SK-N-SH (cell line): Measurements from ENCODE around the gene CEACAM8. TPM values are rescaled to one million over a fixed set of nuclear protein-coding genes. Genes with fewer than 3 reads are reported as not detected.
"Not testable (repeated sequence)": the region's sequence is repeated elsewhere in the genome, so short reads cannot be mapped to it uniquely, and the experiment has no call there.

Source experiments
- CTCF ChIA-PET: fragments of 300-600, 350-600 bp; formaldehyde crosslinking; extraction: SDS; loops from one replicate; lab custom pipeline; 2021; lab: Yijun Ruan, JAX
- POLR2A ChIA-PET: fragments of 350-600 bp; sonication (Branson Sonifier 250); formaldehyde crosslinking; extraction: SDS; loops from one replicate; lab custom pipeline; 2020; ENCODE audit warnings: antibody characterized with exemption, inconsistent platforms; lab: Yijun Ruan, JAX
- DNase-seq: peaks from one replicate; pipeline ENCODE4 v3.0.0; 2012
- H2AFZ ChIP-seq: fragments of 200-600 bp; sonication (generic); 2 replicates; pipeline ENCODE4 v1.8.1; 2016; ENCODE audit warnings: antibody characterized with exemption, mild to moderate bottlenecking, low read depth
- H3F3A ChIP-seq: fragments of 200-600 bp; sonication (generic); replicated peaks from 2 replicates; pipeline ENCODE3; 2016; ENCODE audit warnings: antibody characterized with exemption, mild to moderate bottlenecking; ENCODE audit not compliant: insufficient read depth
- H3K27ac ChIP-seq, 2 experiments: fragments of 200-500 bp in 1 of 2; fragments of 200-600 bp in 1 of 2; sonication (Bioruptor generic) in 1 of 2; sonication (generic), shearing (Covaris generic) in 1 of 2; 2 replicates each; pipeline versions ENCODE4 v1.5.1 to v1.6.1; 2014 to 2016; ENCODE audit warnings: low read depth in 2 of 2, inconsistent platforms in 1 of 2, low read length in 1 of 2, mild to moderate bottlenecking in 1 of 2, mixed read lengths in 1 of 2
- H3K27me3 ChIP-seq: fragments of 200-600 bp; sonication (generic), shearing (Covaris generic); 2 replicates; pipeline ENCODE4 v1.6.1; 2016; ENCODE audit warnings: mixed run types; ENCODE audit not compliant: insufficient read depth
- H3K36me3 ChIP-seq, 2 experiments: fragments of 200-500 bp in 1 of 2; fragments of 200-600 bp in 1 of 2; sonication (Bioruptor generic) in 1 of 2; sonication (generic) in 1 of 2; replicated peaks in 1 of 2; 2 replicates each; pipeline versions ENCODE3 to v1.5.1; 2014 to 2016; ENCODE audit warnings: low read length in 1 of 2, mild to moderate bottlenecking in 1 of 2; ENCODE audit not compliant: insufficient read depth in 2 of 2, control insufficient read depth in 1 of 2
- H3K4me1 ChIP-seq, 2 experiments: fragments of 200-500 bp in 1 of 2; fragments of 200-600 bp in 1 of 2; sonication (Bioruptor generic) in 1 of 2; sonication (generic), shearing (Covaris generic) in 1 of 2; 2 replicates each; pipeline versions ENCODE4 v1.5.1 to v1.6.1; 2014 to 2016; ENCODE audit warnings: low read depth in 1 of 2, low read length in 1 of 2, mixed run types in 1 of 2; ENCODE audit not compliant: insufficient read depth in 2 of 2, control insufficient read depth in 1 of 2
- H3K4me2 ChIP-seq: fragments of 200-600 bp; sonication (generic), shearing (Covaris generic); 2 replicates; pipeline ENCODE4 v1.6.1; 2017; ENCODE audit warnings: mixed run types
- H3K4me3 ChIP-seq, 2 experiments: fragments of 200-500 bp in 1 of 2; fragments of 200-600 bp in 1 of 2; sonication (Bioruptor generic) in 1 of 2; sonication (generic), shearing (Covaris generic) in 1 of 2; 2 replicates each; pipeline versions ENCODE4 v1.5.1 to v1.8.1; 2014 to 2016; ENCODE audit warnings: low read depth in 2 of 2, inconsistent platforms in 1 of 2, low read length in 1 of 2, mild to moderate bottlenecking in 1 of 2, mixed read lengths in 1 of 2, moderate library complexity in 1 of 2
- H3K79me2 ChIP-seq: fragments of 200-600 bp; sonication (generic); 2 replicates; pipeline ENCODE4 v1.8.1; 2017; ENCODE audit warnings: mild to moderate bottlenecking; ENCODE audit not compliant: insufficient read depth
- H3K9ac ChIP-seq: fragments of 200-600 bp; sonication (generic); 2 replicates; pipeline ENCODE4 v1.6.1; 2017; ENCODE audit warnings: mixed run types
- H3K9me2 ChIP-seq: fragments of 200-600 bp; sonication (generic); 2 replicates; pipeline ENCODE4 v1.6.1; 2017; ENCODE audit warnings: mixed run types
- H3K9me3 ChIP-seq: fragments of 200-600 bp; sonication (generic); 2 replicates; pipeline ENCODE4 v1.6.1; 2017; ENCODE audit warnings: mixed run types, mild to moderate bottlenecking, moderate library complexity
- H4K20me1 ChIP-seq: fragments of 200-600 bp; sonication (generic); 2 replicates; pipeline ENCODE4 v1.6.1; 2017; ENCODE audit warnings: mild to moderate bottlenecking, mixed run types; ENCODE audit not compliant: insufficient read depth
- CHD2 ChIP-seq: fragments of 150-350 bp; IDR thresholded peaks from 2 replicates; pipeline ENCODE4 v1.6.1; 2018; ENCODE audit warnings: low read length; ENCODE audit not compliant: partially characterized antibody
- FOSL2 ChIP-seq: IDR thresholded peaks from 2 replicates; pipeline ENCODE4 v1.4.0; 2012; ENCODE audit warnings: low read depth, mild to moderate bottlenecking, moderate library complexity, borderline replicate concordance
- GABPA ChIP-seq: IDR thresholded peaks from 2 replicates; pipeline ENCODE4 v1.4.0; 2012; ENCODE audit warnings: low read depth, mild to moderate bottlenecking
- MAX ChIP-seq: IDR thresholded peaks from 2 replicates; pipeline ENCODE4 v1.4.0; 2012; ENCODE audit warnings: low read depth
- MEF2A ChIP-seq: IDR thresholded peaks from 2 replicates; pipeline ENCODE4 v1.4.0; 2012; ENCODE audit warnings: low read depth, borderline replicate concordance
- POLR2AphosphoS5 ChIP-seq: IDR thresholded peaks from 2 replicates; pipeline ENCODE4 v1.6.1; 2012; ENCODE audit warnings: low read depth, low read length
- REST ChIP-seq: IDR thresholded peaks from 2 replicates; pipeline ENCODE4 v1.6.1; 2012; ENCODE audit warnings: mild to moderate bottlenecking, low read depth, low read length, moderate library complexity
- RFX5 ChIP-seq: IDR thresholded peaks from 2 replicates; pipeline ENCODE4 v1.6.1; 2012; ENCODE audit warnings: mild to moderate bottlenecking, improper control_type of control experiment, low read length
- SIN3A ChIP-seq: IDR thresholded peaks from 2 replicates; pipeline ENCODE4 v1.6.1; 2012; ENCODE audit warnings: low read depth, mild to moderate bottlenecking, low read length, moderate library complexity, borderline replicate concordance
- SMC3 ChIP-seq: IDR thresholded peaks from 2 replicates; pipeline ENCODE4 v1.6.1; 2012; ENCODE audit warnings: low read depth, low read length, improper control_type of control experiment
- TEAD4 ChIP-seq: IDR thresholded peaks from 2 replicates; pipeline ENCODE4 v1.4.0; 2012; ENCODE audit warnings: mild to moderate bottlenecking, borderline replicate concordance; ENCODE audit not compliant: insufficient read depth
- USF2 ChIP-seq: fragments of 150-350 bp; IDR thresholded peaks from 2 replicates; pipeline ENCODE4 v1.6.1; 2017; ENCODE audit warnings: antibody characterized with exemption, low read length, low read depth, borderline replicate concordance
- WGBS: methylation state at CpG from one replicate; pipeline ENCODE4 v1.1.6; 2017; ENCODE audit warnings: low lambda C conversion rate; 5-methylcytosine and 5-hydroxymethylcytosine counted together
- polyA plus RNA-seq, 3 experiments: library from polyadenylated mRNA; depleted of rRNA; stranded (reverse); fragments of >200 nt; gene quantifications; 2 replicates each; pipeline ENCODE4 v1.2.3, GENCODE V29; 2012
- TF ChIP-seq, protein P1 (sequence below): IDR thresholded peaks from 2 replicates; pipeline ENCODE4 v1.4.0; 2012; ENCODE audit warnings: low read depth, borderline replicate concordance
- TF ChIP-seq, protein P2 (sequence below): IDR thresholded peaks from 2 replicates; pipeline ENCODE4 v1.4.0; 2012; ENCODE audit warnings: low read depth, borderline replicate concordance
- TF ChIP-seq, protein P3 (sequence below): fragments of 200-600 bp; sonication (generic); IDR thresholded peaks from 2 replicates; pipeline ENCODE4 v1.6.1; 2017; ENCODE audit warnings: antibody characterized with exemption, mild to moderate bottlenecking, moderate library complexity

Gene CEACAM8
- polyA plus RNA-seq, 1 of the 3 experiments (the other 2 are of a cell fraction), result not detected

GRCh38 chr19:42552086-42553065 lies 42.3 kb downstream of the CEACAM8 start:
- no peak overlapping the region for H3K9ac ChIP-seq
- H3K4me3 ChIP-seq, result no peak overlapping the region
- no peaks in the 10 kb centered on the region for H3K36me3 ChIP-seq
- peaks cover 5% of the 10 kb centered on the region; the same call in 1 of the 2 replicates for H3K27me3 ChIP-seq
- no peak overlapping the region for H3K4me2 ChIP-seq
- H3K4me1 ChIP-seq, result no peaks in the 10 kb centered on the region
- no peak overlapping the region for H3K27ac ChIP-seq
- no peaks in the 10 kb centered on the region for H4K20me1 ChIP-seq
- H3K79me2 ChIP-seq, result no peaks in the 10 kb centered on the region
- CTCF ChIA-PET, result interaction anchor here (1.4 to 2.0 kb wide), 4 partner anchors 10 to 114 kb away, joined by 3 to 5 read pairs (median 4); no protein-coding TSS in a partner anchor
- 18% methylated on average over 7 of the region's 8 CpGs for WGBS
- TF ChIP-seq REST, result no peak
- no peak for TF ChIP-seq POLR2AphosphoS5
- no peak for TF ChIP-seq MEF2A
- no peak for TF ChIP-seq FOSL2
- TF ChIP-seq, protein P1, sequence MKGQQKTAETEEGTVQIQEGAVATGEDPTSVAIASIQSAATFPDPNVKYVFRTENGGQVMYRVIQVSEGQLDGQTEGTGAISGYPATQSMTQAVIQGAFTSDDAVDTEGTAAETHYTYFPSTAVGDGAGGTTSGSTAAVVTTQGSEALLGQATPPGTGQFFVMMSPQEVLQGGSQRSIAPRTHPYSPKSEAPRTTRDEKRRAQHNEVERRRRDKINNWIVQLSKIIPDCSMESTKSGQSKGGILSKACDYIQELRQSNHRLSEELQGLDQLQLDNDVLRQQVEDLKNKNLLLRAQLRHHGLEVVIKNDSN, result no peak
- TF ChIP-seq TEAD4, result no peak
- TF ChIP-seq MAX, result no peak
- no peak for TF ChIP-seq SMC3
- TF ChIP-seq, protein P2, sequence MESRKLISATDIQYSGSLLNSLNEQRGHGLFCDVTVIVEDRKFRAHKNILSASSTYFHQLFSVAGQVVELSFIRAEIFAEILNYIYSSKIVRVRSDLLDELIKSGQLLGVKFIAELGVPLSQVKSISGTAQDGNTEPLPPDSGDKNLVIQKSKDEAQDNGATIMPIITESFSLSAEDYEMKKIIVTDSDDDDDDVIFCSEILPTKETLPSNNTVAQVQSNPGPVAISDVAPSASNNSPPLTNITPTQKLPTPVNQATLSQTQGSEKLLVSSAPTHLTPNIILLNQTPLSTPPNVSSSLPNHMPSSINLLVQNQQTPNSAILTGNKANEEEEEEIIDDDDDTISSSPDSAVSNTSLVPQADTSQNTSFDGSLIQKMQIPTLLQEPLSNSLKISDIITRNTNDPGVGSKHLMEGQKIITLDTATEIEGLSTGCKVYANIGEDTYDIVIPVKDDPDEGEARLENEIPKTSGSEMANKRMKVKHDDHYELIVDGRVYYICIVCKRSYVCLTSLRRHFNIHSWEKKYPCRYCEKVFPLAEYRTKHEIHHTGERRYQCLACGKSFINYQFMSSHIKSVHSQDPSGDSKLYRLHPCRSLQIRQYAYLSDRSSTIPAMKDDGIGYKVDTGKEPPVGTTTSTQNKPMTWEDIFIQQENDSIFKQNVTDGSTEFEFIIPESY, result no peak
- TF ChIP-seq SIN3A, result no peak
- TF ChIP-seq RFX5, result no peak
- TF ChIP-seq, protein P3, sequence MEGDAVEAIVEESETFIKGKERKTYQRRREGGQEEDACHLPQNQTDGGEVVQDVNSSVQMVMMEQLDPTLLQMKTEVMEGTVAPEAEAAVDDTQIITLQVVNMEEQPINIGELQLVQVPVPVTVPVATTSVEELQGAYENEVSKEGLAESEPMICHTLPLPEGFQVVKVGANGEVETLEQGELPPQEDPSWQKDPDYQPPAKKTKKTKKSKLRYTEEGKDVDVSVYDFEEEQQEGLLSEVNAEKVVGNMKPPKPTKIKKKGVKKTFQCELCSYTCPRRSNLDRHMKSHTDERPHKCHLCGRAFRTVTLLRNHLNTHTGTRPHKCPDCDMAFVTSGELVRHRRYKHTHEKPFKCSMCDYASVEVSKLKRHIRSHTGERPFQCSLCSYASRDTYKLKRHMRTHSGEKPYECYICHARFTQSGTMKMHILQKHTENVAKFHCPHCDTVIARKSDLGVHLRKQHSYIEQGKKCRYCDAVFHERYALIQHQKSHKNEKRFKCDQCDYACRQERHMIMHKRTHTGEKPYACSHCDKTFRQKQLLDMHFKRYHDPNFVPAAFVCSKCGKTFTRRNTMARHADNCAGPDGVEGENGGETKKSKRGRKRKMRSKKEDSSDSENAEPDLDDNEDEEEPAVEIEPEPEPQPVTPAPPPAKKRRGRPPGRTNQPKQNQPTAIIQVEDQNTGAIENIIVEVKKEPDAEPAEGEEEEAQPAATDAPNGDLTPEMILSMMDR, result no peak
- no peak for TF ChIP-seq GABPA
- TF ChIP-seq USF2, result no peak
- no peak for TF ChIP-seq CHD2
- POLR2A ChIA-PET, result no interaction called here
- H3K9me2 ChIP-seq, result no peaks in the 10 kb centered on the region
- no peak overlapping the region for H2AFZ ChIP-seq
- H3F3A ChIP-seq, result no peaks in the 10 kb centered on the region
- H3K9me3 ChIP-seq, result no peaks in the 10 kb centered on the region
- no peak for DNase-seq

GRCh38 chr19:42550521-42550920 lies 44.2 kb downstream of the CEACAM8 start:
- H3K4me2 ChIP-seq, H3K9me2 ChIP-seq, POLR2A ChIA-PET, H3K36me3 ChIP-seq, H3K79me2 ChIP-seq, H3F3A ChIP-seq, H3K4me3 ChIP-seq, H3K4me1 ChIP-seq, H3K9me3 ChIP-seq, H3K27me3 ChIP-seq, H3K27ac ChIP-seq, H3K9ac ChIP-seq, H4K20me1 ChIP-seq, H2AFZ ChIP-seq, DNase-seq: not testable (repeated sequence)
- 7% methylated on average over 6 of the region's 6 CpGs for WGBS
- CTCF ChIA-PET, result interaction anchor here (2.0 kb wide), 1 partner anchor 14 kb away, joined by 5 read pairs; no protein-coding TSS in a partner anchor
